GM12801 (cell line): ENCODE results near the gene CARMIL1.

Experiments used
- TF ChIP-seq, protein P1 (sequence below): IDR thresholded peaks from one replicate; pipeline ENCODE4 v1.5.1; 2011; ENCODE audit warnings: control low read depth; ENCODE audit not compliant: insufficient read length; ENCODE audit errors: extremely low read depth

The CARMIL1 gene

DNA sequence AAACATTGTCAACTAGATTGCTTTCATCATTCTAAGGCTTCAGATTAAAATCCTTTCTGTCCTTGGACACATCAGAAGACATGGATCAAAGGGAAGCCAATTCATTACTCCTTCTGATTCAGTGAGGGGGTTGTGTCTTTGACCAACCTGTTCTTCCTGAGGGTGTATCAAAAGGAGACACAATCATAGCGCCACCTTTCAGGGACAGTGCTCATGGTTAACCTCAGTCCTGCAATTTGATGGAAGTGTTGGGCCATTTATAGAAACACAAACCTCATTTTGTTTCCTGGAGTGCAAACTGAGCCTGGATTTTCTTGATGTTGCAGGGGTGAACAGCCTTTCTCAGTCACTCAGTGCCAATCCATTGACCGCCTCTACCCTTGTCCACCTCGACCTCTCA lies 209.0 kb downstream of the CARMIL1 start:
- TF ChIP-seq, protein P1, sequence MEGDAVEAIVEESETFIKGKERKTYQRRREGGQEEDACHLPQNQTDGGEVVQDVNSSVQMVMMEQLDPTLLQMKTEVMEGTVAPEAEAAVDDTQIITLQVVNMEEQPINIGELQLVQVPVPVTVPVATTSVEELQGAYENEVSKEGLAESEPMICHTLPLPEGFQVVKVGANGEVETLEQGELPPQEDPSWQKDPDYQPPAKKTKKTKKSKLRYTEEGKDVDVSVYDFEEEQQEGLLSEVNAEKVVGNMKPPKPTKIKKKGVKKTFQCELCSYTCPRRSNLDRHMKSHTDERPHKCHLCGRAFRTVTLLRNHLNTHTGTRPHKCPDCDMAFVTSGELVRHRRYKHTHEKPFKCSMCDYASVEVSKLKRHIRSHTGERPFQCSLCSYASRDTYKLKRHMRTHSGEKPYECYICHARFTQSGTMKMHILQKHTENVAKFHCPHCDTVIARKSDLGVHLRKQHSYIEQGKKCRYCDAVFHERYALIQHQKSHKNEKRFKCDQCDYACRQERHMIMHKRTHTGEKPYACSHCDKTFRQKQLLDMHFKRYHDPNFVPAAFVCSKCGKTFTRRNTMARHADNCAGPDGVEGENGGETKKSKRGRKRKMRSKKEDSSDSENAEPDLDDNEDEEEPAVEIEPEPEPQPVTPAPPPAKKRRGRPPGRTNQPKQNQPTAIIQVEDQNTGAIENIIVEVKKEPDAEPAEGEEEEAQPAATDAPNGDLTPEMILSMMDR = no peak

DNA sequence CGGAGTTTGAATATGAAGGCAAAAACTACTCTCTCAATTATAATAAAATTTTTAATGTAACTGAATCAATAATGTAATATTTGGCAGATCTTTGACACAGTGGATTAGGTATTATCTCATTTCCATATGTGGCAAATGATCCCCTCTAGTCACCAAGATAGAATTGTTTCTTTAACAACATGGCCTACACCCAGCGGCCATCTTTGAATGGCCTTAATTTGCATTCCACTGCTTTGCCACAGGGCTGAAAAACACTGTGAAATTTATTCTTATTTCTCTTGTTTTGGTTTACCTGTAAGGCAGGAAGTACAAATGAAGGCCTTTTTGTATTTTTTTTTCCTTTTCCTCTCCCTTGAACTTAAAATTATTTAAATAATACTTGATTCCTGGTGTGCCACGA lies 210.2 kb downstream of the CARMIL1 start:
- TF ChIP-seq, protein P1 = no peak

DNA sequence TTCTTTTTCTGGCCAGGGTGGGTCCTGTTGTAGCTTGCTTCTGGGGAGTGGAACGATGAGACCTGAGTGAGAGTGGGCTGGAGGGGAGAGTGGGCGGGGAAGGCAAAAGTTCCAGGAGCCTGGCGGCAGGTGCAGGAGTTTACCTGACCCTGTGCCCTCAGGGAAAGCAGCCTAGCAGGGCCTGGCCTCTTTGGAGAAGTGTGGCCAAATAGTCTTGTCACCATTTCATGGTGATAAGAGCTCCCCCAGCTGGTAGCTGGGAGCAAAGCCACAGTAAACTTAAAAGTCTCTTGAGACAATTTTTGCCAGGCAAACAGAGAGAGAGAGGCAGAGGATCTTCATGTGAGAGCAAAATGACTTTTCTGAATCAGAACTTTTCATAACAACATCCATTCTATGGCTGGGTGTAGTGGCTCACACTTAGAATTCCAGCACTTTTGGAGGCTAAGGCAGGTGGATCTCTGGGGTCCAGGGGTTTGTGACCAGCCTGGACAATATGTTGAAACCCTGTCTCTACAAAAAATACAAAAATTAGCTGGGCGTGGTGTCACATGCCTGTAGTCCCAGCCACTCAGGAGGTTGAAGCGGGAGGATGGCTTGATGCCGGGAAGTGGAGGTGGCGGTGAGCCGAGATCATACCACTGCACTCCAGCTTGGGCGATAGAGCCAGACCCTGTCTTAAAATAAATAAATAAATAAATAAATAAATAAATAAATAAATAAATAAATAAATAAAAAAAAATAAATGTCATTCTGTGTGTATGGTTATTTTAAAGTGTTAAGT lies 211.0 kb downstream of the CARMIL1 start:
- TF ChIP-seq, protein P1 = peak; percentile 58

DNA sequence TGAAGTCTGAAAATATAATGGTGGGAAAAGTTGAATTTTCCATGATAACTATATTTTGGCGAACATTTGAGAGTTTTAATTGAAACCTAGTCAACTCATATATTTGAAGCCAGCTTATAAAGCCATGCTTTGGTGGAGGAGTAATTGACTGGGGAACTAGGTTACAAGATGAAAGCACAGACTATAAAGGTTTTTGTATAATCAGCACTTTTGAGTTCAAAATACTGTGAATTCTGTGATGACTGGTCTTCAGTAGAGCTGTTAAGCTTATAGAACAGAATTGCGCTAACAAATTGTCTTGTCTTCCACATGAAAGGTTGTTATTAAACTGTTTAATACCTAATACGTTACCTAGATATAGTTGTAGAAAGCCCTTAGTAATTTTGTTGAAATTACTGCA lies 213.8 kb downstream of the CARMIL1 start:
- TF ChIP-seq, protein P1 = no peak

DNA sequence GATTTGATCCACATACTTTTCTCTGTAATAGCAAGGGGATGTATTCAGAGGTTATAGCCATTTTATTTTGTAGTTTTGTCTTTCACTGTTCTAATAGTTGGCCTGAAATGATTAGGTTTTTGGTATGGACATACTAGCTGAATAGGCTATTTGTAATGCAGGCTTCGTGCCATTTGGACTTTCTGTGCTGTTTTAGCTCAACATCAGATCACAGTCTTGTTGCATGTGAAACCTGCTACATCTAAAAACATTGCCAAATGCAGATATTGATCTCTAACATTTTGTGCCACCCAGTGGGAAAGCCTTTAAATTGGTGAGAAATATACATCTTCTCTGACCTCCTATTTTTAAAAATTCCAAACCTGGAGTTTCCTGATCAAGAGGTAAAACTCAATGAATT lies 215.3 kb downstream of the CARMIL1 start:
- TF ChIP-seq, protein P1 = no peak

DNA sequence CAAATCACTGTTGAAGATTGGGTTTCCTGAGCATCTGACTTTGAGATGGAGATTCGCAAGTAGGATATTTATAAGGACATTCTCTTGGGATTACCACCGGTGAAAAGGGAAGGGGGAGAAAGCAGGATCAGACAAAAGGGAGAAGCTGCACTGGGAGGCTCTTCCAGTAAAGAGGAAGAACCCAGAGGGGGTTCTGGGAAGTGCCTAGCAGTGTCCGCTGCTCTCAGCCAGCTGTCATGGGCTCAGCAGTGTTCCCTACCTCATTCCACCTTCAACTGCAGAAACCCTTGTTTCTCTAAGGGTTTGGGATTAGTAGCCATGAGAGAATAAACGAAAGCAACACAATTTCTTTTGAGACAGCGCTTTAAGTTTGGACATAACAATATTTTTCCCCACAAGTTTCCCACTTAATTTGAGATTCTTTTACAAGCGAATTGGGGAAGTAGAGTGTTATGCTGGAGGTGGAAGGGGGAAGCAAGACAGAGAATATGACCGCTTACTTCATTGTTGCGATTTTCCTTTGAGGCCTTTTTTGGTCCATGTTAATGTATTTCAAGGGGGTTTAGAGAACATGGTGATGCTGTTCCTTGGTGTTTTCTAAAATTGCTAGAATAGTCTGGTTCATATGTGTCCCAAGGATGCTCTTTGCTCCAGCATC lies 218.3 kb downstream of the CARMIL1 start:
- TF ChIP-seq, protein P1 = no peak

DNA sequence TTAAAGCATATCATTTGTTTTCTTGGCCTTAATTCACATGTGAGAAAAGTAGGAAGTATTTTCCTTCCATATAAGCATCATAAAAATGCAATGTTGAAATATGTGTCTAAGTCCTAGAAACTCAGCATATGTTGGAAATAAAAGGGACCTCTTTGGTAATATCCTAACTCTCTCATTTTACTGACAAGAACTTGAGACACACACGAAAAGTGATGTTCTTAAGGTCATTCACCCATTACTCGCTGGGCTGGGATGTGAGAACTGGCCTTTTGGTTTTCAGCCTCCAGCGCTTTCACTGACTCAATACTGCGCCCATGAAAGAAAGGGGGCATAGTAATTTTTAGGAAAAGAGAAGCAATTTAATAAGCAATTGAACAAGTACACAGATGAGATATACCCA lies 219.3 kb downstream of the CARMIL1 start:
- TF ChIP-seq, protein P1 = no peak
